Nephron (organoid): ENCODE data around the gene ARID1B.

Experiments
- H3K27ac Mint-ChIP-seq, 3 experiments: 2 replicates each; pipeline ENCODE4 v1.8.0; 2020; ENCODE audit warnings: mixed read lengths in 3 of 3, mild to moderate bottlenecking in 2 of 3, moderate library complexity in 1 of 3
- H3K27me3 Mint-ChIP-seq: 2 replicates; pipeline ENCODE4 v1.8.0; 2021; ENCODE audit warnings: low read depth, mild to moderate bottlenecking, moderate library complexity, mixed read lengths
- H3K36me3 Mint-ChIP-seq: 2 replicates; pipeline ENCODE4 v1.8.0; 2020; ENCODE audit warnings: low read depth, mixed read lengths
- H3K4me1 Mint-ChIP-seq: 2 replicates; pipeline ENCODE4 v1.8.0; 2020; ENCODE audit warnings: mixed read lengths
- H3K4me3 Mint-ChIP-seq, 3 experiments: 2 replicates each; pipeline ENCODE4 v1.8.0; 2020; ENCODE audit warnings: mild to moderate bottlenecking in 3 of 3, mixed read lengths in 3 of 3, moderate library complexity in 2 of 3
- H3K9me3 Mint-ChIP-seq: 2 replicates; pipeline ENCODE4 v1.8.0; 2020; ENCODE audit warnings: mixed read lengths
- CTCF ChIP-seq, 3 experiments: fragments of 200-600 bp; sonication (generic); IDR thresholded peaks; one replicate each; pipeline ENCODE4 v1.5.0; 2021; ENCODE audit warnings: antibody characterized with exemption in 3 of 3; ENCODE audit not compliant: unreplicated experiment in 3 of 3

ARID1B gene

GRCh38 chr6:156826290-156826955 lies 49.2 kb downstream of the ARID1B start:
- H3K9me3 Mint-ChIP-seq, result no peaks in the 10 kb centered on the region
- H3K4me3 Mint-ChIP-seq, result no peak overlapping the region
- no peak for TF ChIP-seq CTCF (IDR thresholded peaks at IDR 0.05; ENCODE audit: unreplicated experiment in 3 of 3)
- peaks cover 22% of the 10 kb centered on the region for H3K36me3 Mint-ChIP-seq
- peak overlapping the region in 2 of 3 experiments; percentile 20 to 37 for H3K27ac Mint-ChIP-seq
- H3K4me1 Mint-ChIP-seq, result peaks cover 54% of the 10 kb centered on the region
- H3K27me3 Mint-ChIP-seq, result no peaks in the 10 kb centered on the region

GRCh38 chr6:156827382-156827781 lies 50.2 kb downstream of the ARID1B start:
- Mint-ChIP-seq H3K27me3 (no peaks in the 10 kb centered on the region), H3K4me3 (no peak overlapping the region), H3K27ac (peak overlapping the region in 1 of 3 experiments; percentile 20), H3K36me3 (peaks cover 23% of the 10 kb centered on the region), H3K9me3 (no peaks in the 10 kb centered on the region), H3K4me1 (peaks cover 54% of the 10 kb centered on the region)
- TF ChIP-seq CTCF (IDR thresholded peaks at IDR 0.05; ENCODE audit: unreplicated experiment in 3 of 3), result no peak

GRCh38 chr6:156828280-156828703 lies 51.1 kb downstream of the ARID1B start:
- peaks cover 54% of the 10 kb centered on the region for H3K4me1 Mint-ChIP-seq
- no peak overlapping the region for H3K27ac Mint-ChIP-seq
- peaks cover 23% of the 10 kb centered on the region for H3K36me3 Mint-ChIP-seq
- no peak for TF ChIP-seq CTCF (IDR thresholded peaks at IDR 0.05; ENCODE audit: unreplicated experiment in 3 of 3)
- H3K4me3 Mint-ChIP-seq, result no peak overlapping the region
- H3K27me3 Mint-ChIP-seq, result no peaks in the 10 kb centered on the region
- no peaks in the 10 kb centered on the region for H3K9me3 Mint-ChIP-seq

- Mint-ChIP-seq H3K4me1 (peaks cover 52% of the 10 kb centered on the region), H3K27me3 (no peaks in the 10 kb centered on the region), H3K9me3 (no peaks in the 10 kb centered on the region), H3K4me3 (no peak overlapping the region), H3K36me3 (peaks cover 27% of the 10 kb centered on the region), H3K27ac (no peak overlapping the region)
- TF ChIP-seq CTCF (IDR thresholded peaks at IDR 0.05; ENCODE audit: unreplicated experiment in 3 of 3), result no peak
Measured at GRCh38 chr6:156830126-156830525, 52.9 kb downstream of the ARID1B start.

- no peak for TF ChIP-seq CTCF (IDR thresholded peaks at IDR 0.05; ENCODE audit: unreplicated experiment in 3 of 3)
- Mint-ChIP-seq H3K9me3 (no peaks in the 10 kb centered on the region), H3K4me3 (no peak overlapping the region), H3K27ac (peak overlapping the region; percentile 5 to 79 (median 16)), H3K27me3 (no peaks in the 10 kb centered on the region), H3K4me1 (peaks cover 44% of the 10 kb centered on the region), H3K36me3 (peaks cover 35% of the 10 kb centered on the region)
Measured at GRCh38 chr6:156832231-156832647, 55.1 kb downstream of the ARID1B start.

GRCh38 chr6:156832669-156833068 lies 55.5 kb downstream of the ARID1B start:
- Mint-ChIP-seq H3K27me3 (no peaks in the 10 kb centered on the region), H3K4me3 (no peak overlapping the region), H3K4me1 (peaks cover 41% of the 10 kb centered on the region), H3K36me3 (peaks cover 35% of the 10 kb centered on the region), H3K9me3 (no peaks in the 10 kb centered on the region), H3K27ac (peak overlapping the region; percentile 16 to 79 (median 57))
- no peak for TF ChIP-seq CTCF (IDR thresholded peaks at IDR 0.05; ENCODE audit: unreplicated experiment in 3 of 3)
